Measurements from ENCODE around the gene PANX1.
"Not testable (repeated sequence)": the region's sequence is repeated elsewhere in the genome, so short reads cannot be mapped to it uniquely, and the experiment has no call there.

PANX1 gene

GRCh38 chr11:94150704-94151685, 22.4 kb downstream of the PANX1 start:
- DNase-seq = no peak

- DNase-seq = no peak
Observed at GRCh38 chr11:94151903-94152677, 23.4 kb downstream of the PANX1 start.

GRCh38 chr11:94152678-94153065, 24.0 kb downstream of the PANX1 start:
- no peak for DNase-seq

GRCh38 chr11:94153320-94153719, 24.7 kb downstream of the PANX1 start:
- no peak for DNase-seq

- no peak for DNase-seq
Observed at GRCh38 chr11:94154095-94154856, 25.6 kb downstream of the PANX1 start.

GRCh38 chr11:94157339-94157738, 28.7 kb downstream of the PANX1 start:
- DNase-seq = not testable (repeated sequence)

GRCh38 chr11:94168882-94169281, 40.2 kb downstream of the PANX1 start:
- DNase-seq = no peak

- DNase-seq = no peak
Observed at GRCh38 chr11:94169516-94169915, 40.9 kb downstream of the PANX1 start.

GRCh38 chr11:94169930-94170545, 41.4 kb downstream of the PANX1 start:
- DNase-seq = no peak

- no peak for DNase-seq
Observed at GRCh38 chr11:94170953-94171352, 42.3 kb downstream of the PANX1 start.

GRCh38 chr11:94171693-94172440, 43.2 kb downstream of the PANX1 start:
- DNase-seq = peak; percentile 73

GRCh38 chr11:94175535-94175934, 46.9 kb downstream of the PANX1 start:
- DNase-seq = no peak

GRCh38 chr11:94178331-94178730, 49.7 kb downstream of the PANX1 start:
- no peak for DNase-seq

GRCh38 chr11:94179696-94180095, 51.1 kb downstream of the PANX1 start:
- no peak for DNase-seq

GRCh38 chr11:94181526-94181925, 52.9 kb downstream of the PANX1 start:
- DNase-seq = no peak

- DNase-seq = no peak
Observed at GRCh38 chr11:94181943-94182342, 53.3 kb downstream of the PANX1 start.

- no peak for DNase-seq
Observed at GRCh38 chr11:94183251-94183885, 54.7 kb downstream of the PANX1 start.

- no peak for DNase-seq
Observed at GRCh38 chr11:94183886-94184264, 55.2 kb downstream of the PANX1 start.

- DNase-seq = no peak
Observed at GRCh38 chr11:94184362-94184761, 55.7 kb downstream of the PANX1 start.

GRCh38 chr11:94184846-94185245, 56.2 kb downstream of the PANX1 start:
- no peak for DNase-seq

GRCh38 chr11:94185416-94186084, 56.9 kb downstream of the PANX1 start:
- DNase-seq = no peak

Measured in activated effector memory CD4-positive, alpha-beta T cell treated with anti-CD3 and anti-CD28 coated beads, Interleukin-2, amount 50 U/mL, for 16 hours (primary cell).